Esophagus (tissue), 2 donors: ENCODE measurements around the gene C1orf122. TPM values are rescaled to one million over a fixed set of nuclear protein-coding genes. Genes with fewer than 3 reads are reported as not detected.
"Not testable (repeated sequence)": the region's sequence is repeated elsewhere in the genome, so short reads cannot be mapped to it uniquely, and the experiment has no call there.

ENCODE experiments used
- H3K27ac ChIP-seq, 2 donors: one replicate each; pipeline ENCODE4 v1.5.1; 2013; ENCODE audit warnings: low read depth in 2 of 2, mild to moderate bottlenecking in 2 of 2, inconsistent platforms in 1 of 2, low read length in 1 of 2, moderate library complexity in 1 of 2
- H3K27me3 ChIP-seq, 2 donors: one replicate each; pipeline ENCODE4 v1.6.1; 2013; ENCODE audit warnings: low read length in 2 of 2, control low read depth in 1 of 2, mild to moderate bottlenecking in 1 of 2; ENCODE audit not compliant: insufficient read depth in 2 of 2, control insufficient read depth in 1 of 2
- H3K36me3 ChIP-seq, 2 donors: one replicate each; pipeline ENCODE4 v1.6.1; 2013; ENCODE audit warnings: low read length in 1 of 2; ENCODE audit not compliant: control insufficient read depth in 2 of 2, insufficient read depth in 2 of 2
- H3K4me1 ChIP-seq, 2 donors: one replicate each; pipeline ENCODE4 v1.6.1; 2013; ENCODE audit warnings: low read length in 1 of 2; ENCODE audit not compliant: control insufficient read depth in 2 of 2, insufficient read depth in 2 of 2
- H3K4me3 ChIP-seq, 2 donors: one replicate each; pipeline ENCODE4 v1.5.1; 2013; ENCODE audit warnings: low read length in 2 of 2, mild to moderate bottlenecking in 2 of 2, low read depth in 1 of 2, moderate library complexity in 1 of 2
- H3K9me3 ChIP-seq, 2 donors: one replicate each; pipeline ENCODE4 v1.6.1; 2013; ENCODE audit warnings: mild to moderate bottlenecking in 2 of 2, low read depth in 1 of 2, low read length in 1 of 2, moderate library complexity in 1 of 2; ENCODE audit not compliant: control insufficient read depth in 2 of 2, insufficient read depth in 1 of 2
- WGBS, 2 donors: extraction: QIAGEN DNeasy Blood & Tissue Kit; methylation state at CpG; one replicate each; pipeline ENCODE4 v1.1.7; 2013; 5-methylcytosine and 5-hydroxymethylcytosine counted together
- polyA plus RNA-seq, 2 donors: library from polyadenylated mRNA; stranded (reverse); fragments of 200-250 nt; gene quantifications; one replicate each; pipeline ENCODE4 v1.2.3, GENCODE V29; 2013
- donor health status: healthy with polysubstance abuse.
- donor health status: Bipolar disorder and iron deficiency.

The C1orf122 gene
- polyA plus RNA-seq, 2 donors: 19.3 to 39.0 TPM

DNA sequence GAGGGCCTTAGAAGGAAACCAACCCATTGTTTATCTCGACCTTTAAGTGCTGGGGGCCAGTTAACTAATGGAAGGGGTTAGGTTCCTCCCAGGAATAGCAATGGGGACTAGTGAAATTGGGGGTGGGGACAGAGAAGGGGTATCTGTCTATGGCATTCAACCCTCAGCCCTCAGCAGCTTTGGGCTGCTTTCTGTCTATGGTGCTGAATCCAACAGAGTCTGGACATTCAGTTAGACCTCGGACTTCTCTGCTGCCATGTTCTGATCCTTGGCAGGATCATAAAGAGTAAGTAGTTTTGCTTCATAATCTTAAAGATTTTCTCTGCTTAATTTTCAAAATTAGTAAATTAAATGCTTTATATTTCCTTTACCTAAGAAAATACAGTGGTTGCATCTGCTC, 40.1 kb upstream of the C1orf122 start:
- 16 to 24% methylated on average over 2 of the region's 2 CpGs for WGBS, 2 donors
- Histone ChIP-seq H3K4me3 (no peak overlapping the region), H3K36me3 (no peaks in the 10 kb centered on the region), H3K27ac (no peak overlapping the region), H3K4me1 (peaks cover 3 to 5% of the 10 kb centered on the region in 2 donors), H3K27me3 (peaks cover 5 to 9% of the 10 kb centered on the region in 2 donors), H3K9me3 (peaks cover 0 to 2% of the 10 kb centered on the region in 2 donors)

- H3K4me3 ChIP-seq, H3K4me1 ChIP-seq, H3K27me3 ChIP-seq, H3K27ac ChIP-seq, H3K36me3 ChIP-seq, H3K9me3 ChIP-seq: not testable (repeated sequence)
These were observed 36.1 kb upstream of the C1orf122 start for GRCh38 chr1:37771440-37771839.

DNA sequence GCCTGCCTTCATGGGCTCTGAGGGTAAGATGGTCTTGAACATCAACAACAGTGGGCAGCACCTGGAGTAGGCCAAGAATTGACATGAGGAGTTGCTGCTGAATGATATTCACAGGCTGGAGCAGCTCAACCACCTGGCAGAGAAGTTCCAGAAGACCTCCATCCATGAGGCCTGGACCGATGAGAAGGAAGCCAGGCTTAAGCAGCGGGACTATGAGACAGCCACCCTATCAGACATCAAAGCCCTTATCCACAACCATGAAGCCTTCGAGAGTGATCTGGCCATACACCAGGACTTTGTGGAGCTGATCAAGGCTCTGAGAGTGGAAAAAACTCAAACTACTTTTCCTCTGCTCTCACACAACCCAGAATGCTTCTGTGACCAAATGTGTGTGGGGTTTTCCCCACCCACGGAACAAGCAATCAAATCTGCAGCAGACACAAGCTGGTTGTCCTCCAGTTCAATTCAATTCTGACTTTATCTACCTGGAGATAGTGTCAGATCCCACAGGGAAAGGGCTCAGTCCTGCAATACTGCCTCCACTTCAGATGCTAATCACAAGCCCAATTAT, 30.6 kb upstream of the C1orf122 start:
- no peak overlapping the region for H3K27ac ChIP-seq
- H3K36me3 ChIP-seq: no peaks in the 10 kb centered on the region
- H3K4me1 ChIP-seq: no peaks in the 10 kb centered on the region
- H3K4me3 ChIP-seq: no peak overlapping the region
- no peaks in the 10 kb centered on the region for H3K27me3 ChIP-seq
- WGBS, 2 donors: 60 to 68% methylated on average over 4 of the region's 4 CpGs
- peaks cover 0 to 6% of the 10 kb centered on the region in 2 donors for H3K9me3 ChIP-seq

DNA sequence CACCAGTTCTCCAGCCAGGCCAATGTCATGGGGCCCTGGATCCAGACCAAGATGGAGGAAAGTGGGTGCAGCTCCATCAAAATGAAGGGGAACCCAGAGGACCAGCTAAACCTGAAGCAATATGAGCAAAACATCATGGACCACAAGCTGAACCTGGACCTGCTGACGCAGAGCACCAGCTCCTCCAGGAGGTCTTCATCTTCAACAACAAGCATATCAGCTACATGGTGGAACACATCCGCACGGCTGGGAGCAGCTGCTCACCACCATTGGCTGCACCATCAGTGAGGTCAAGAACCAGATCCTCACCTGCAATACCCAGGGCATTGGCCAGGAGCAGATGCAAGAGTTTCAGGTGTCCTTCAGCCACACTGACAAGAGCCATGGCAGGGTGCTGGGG, 28.9 kb upstream of the C1orf122 start:
- Histone ChIP-seq H3K27ac (no peak overlapping the region), H3K4me3 (no peak overlapping the region), H3K9me3 (peaks cover 0 to 2% of the 10 kb centered on the region in 2 donors), H3K4me1 (no peaks in the 10 kb centered on the region), H3K27me3 (no peaks in the 10 kb centered on the region), H3K36me3 (no peaks in the 10 kb centered on the region)
- WGBS, 2 donors: 79 to 81% methylated on average over 3 of the region's 3 CpGs

- no peaks in the 10 kb centered on the region for H3K36me3 ChIP-seq
- peaks cover 0 to 2% of the 10 kb centered on the region in 2 donors for H3K9me3 ChIP-seq
- 76 to 81% methylated on average over 17 of the region's 17 CpGs for WGBS, 2 donors
- H3K27ac ChIP-seq: no peak overlapping the region
- no peaks in the 10 kb centered on the region for H3K27me3 ChIP-seq
- H3K4me1 ChIP-seq: no peaks in the 10 kb centered on the region
- no peak overlapping the region for H3K4me3 ChIP-seq
These were observed 25.1 kb upstream of the C1orf122 start for GRCh38 chr1:37782491-37782890.

- H3K36me3 ChIP-seq: no peaks in the 10 kb centered on the region
- H3K27me3 ChIP-seq: peaks cover 0 to 3% of the 10 kb centered on the region in 2 donors
- H3K4me3 ChIP-seq: peak overlapping the region in 1 of 2 donors; percentile 66
- no peak overlapping the region for H3K27ac ChIP-seq
- H3K9me3 ChIP-seq: no peaks in the 10 kb centered on the region
- H3K4me1 ChIP-seq: peaks cover 10 to 14% of the 10 kb centered on the region in 2 donors
- WGBS, 2 donors: 32 to 43% methylated on average over 26 to 36 of the region's 36 CpGs
These were observed 14.5 kb upstream of the C1orf122 start for GRCh38 chr1:37792943-37793686.

GRCh38 chr1:37793773-37794371, 13.7 kb upstream of the C1orf122 start, which contains the start of gene MANEAL:
MANEAL (plus strand) TSS chr1:37793847; CDS start chr1:37794183, 336 bp downstream.
- Histone ChIP-seq H3K36me3 (no peaks in the 10 kb centered on the region), H3K4me3 (peak within 1 kb of the TSS; percentile 55 to 66), H3K27ac (no peak within 1 kb of the TSS), H3K4me1 (peaks cover 10 to 14% of the 10 kb centered on the region in 2 donors), H3K27me3 (peaks cover 0 to under 1% of the 10 kb centered on the region in 2 donors), H3K9me3 (no peaks in the 10 kb centered on the region)
- 0% methylated on average over 57 to 80 of the region's 82 CpGs for WGBS, 2 donors

DNA sequence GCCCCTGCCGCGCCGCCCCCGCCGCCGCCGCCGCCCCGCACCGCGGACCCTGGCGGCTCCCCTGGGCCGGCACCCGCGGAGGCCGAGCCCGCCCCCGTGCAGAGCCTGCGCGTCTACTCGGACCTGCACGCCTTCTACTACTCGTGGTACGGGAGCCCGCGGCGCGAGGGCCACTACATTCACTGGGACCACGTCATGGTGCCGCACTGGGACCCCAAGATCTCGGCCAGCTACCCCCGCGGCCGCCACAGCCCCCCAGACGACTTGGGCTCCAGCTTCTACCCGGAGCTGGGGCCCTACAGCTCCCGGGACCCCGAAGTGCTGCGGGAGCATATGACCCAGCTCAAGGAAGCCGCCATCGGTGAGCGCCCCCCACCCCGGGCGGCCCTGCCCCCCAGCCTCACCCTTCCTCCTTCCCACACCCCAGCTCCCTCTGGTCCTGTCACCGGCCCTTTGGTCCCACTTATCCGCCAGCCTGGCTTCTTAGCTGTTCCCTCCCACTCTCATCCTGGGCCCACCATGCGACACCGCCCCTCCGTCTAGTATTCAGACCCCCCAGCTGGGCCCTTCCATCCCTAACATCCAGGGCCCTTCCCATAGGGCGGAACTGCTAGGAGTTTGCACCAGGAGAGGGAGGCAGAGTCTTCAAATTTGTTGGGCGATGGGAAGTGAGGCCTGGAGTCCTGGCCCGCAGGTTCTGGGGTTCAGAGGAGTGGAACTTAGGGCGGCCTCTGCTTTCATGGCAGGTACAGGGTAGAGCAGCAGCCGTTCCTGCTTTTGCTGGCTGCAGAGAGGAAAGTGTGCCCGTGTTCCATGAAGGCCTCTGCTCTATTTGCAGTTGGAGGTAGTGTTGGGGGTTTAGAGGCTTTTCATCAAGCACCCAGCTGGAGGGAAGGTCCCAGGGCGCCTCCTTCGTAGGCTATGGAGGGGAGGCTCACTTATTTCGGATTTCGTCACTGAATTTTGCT, 12.9 kb upstream of the C1orf122 start:
- Histone ChIP-seq H3K4me3 (peak overlapping the region; percentile 55 to 66), H3K4me1 (peaks cover 10 to 14% of the 10 kb centered on the region in 2 donors), H3K9me3 (no peaks in the 10 kb centered on the region), H3K27ac (no peak overlapping the region), H3K27me3 (no peaks in the 10 kb centered on the region), H3K36me3 (peaks cover 0 to 3% of the 10 kb centered on the region in 2 donors)
- WGBS, 2 donors: 13 to 20% methylated on average over 32 to 59 of the region's 59 CpGs
